ENCODE results near the gene TMEM191C.
A peak's percentile ranks its signal among the peaks of the same experiment; 100 is the strongest.
"Not testable (repeated sequence)": the region's sequence is repeated elsewhere in the genome, so short reads cannot be mapped to it uniquely, and the experiment has no call there.

TMEM191C gene

GRCh38 chr22:21450320-21450831 is 16.8 kb upstream of the TMEM191C start:
- Histone ChIP-seq H3K4me2 (ENCODE audit: low read length, poor library complexity, severe bottlenecking) (no peak overlapping the region), H2AK5ac (ENCODE audit: low read length, severe bottlenecking) (no peak overlapping the region), H4K91ac (ENCODE audit: low read length) (no peak overlapping the region), H3K18ac (ENCODE audit: low read depth in 1 of 2, low read length in 2 of 2) (no peak overlapping the region), H2AFZ (ENCODE audit: low read depth, low read length) (no peak overlapping the region), H3K4ac (ENCODE audit: low read depth in 1 of 2, low read length in 2 of 2) (no peak overlapping the region), H2BK120ac (ENCODE audit: low read depth, low read length) (no peak overlapping the region), H3K36me3 (ENCODE audit: control insufficient read depth in 1 of 2, insufficient read depth in 2 of 2, low read depth in 1 of 2, low read length in 2 of 2) (peaks cover 12 to 35% of the 10 kb centered on the region in 2 experiments), H3K27ac (ENCODE audit: low read length, poor library complexity, severe bottlenecking) (no peak overlapping the region), H3K79me1 (replicated peaks; ENCODE audit: low read length, poor library complexity, severe bottlenecking) (peaks cover 43% of the 10 kb centered on the region), H3K23ac (ENCODE audit: low read length in 2 of 2) (no peak overlapping the region), H3K14ac (ENCODE audit: low read length in 2 of 2) (no peak overlapping the region), H3K9ac (ENCODE audit: low read length) (no peak overlapping the region), H3K4me3 (ENCODE audit: insufficient read depth in 1 of 2, low read depth in 1 of 2, low read length in 2 of 2) (no peak overlapping the region), H2BK5ac (ENCODE audit: low read depth, low read length, poor library complexity, severe bottlenecking) (no peak overlapping the region), H3K27me3 (ENCODE audit: control insufficient read depth in 1 of 2, insufficient read depth in 1 of 2, low read length in 2 of 2) (no peaks in the 10 kb centered on the region), H3K9me3 (ENCODE audit: control insufficient read depth, low read length) (no peaks in the 10 kb centered on the region), H3K4me1 (ENCODE audit: control insufficient read depth, insufficient read depth, low read depth, low read length) (peaks cover 13% of the 10 kb centered on the region), H4K8ac (ENCODE audit: low read length) (no peak overlapping the region), H2BK15ac (ENCODE audit: low read depth, poor library complexity, severe bottlenecking) (no peak overlapping the region), H2BK12ac (ENCODE audit: low read length in 2 of 2) (no peak overlapping the region)
- DNase-seq, result no peak
- WGBS, result 83% methylated on average over 18 of the region's 19 CpGs

- Histone ChIP-seq H3K4me1 (ENCODE audit: control insufficient read depth, insufficient read depth, low read depth, low read length) (peaks cover 19% of the 10 kb centered on the region), H4K91ac (ENCODE audit: low read length) (no peak overlapping the region), H3K9ac (ENCODE audit: low read length) (no peak overlapping the region), H2AK5ac (ENCODE audit: low read length, severe bottlenecking) (no peak overlapping the region), H3K27me3 (ENCODE audit: control insufficient read depth in 1 of 2, insufficient read depth in 1 of 2, low read length in 2 of 2) (no peaks in the 10 kb centered on the region), H2BK5ac (ENCODE audit: low read depth, low read length, poor library complexity, severe bottlenecking) (no peak overlapping the region), H3K18ac (ENCODE audit: low read depth in 1 of 2, low read length in 2 of 2) (no peak overlapping the region), H3K9me3 (ENCODE audit: control insufficient read depth, low read length) (no peaks in the 10 kb centered on the region), H2AFZ (ENCODE audit: low read depth, low read length) (no peak overlapping the region), H2BK15ac (ENCODE audit: low read depth, poor library complexity, severe bottlenecking) (no peak overlapping the region), H3K4me3 (ENCODE audit: insufficient read depth in 1 of 2, low read depth in 1 of 2, low read length in 2 of 2) (no peak overlapping the region), H2BK120ac (ENCODE audit: low read depth, low read length) (no peak overlapping the region), H3K27ac (ENCODE audit: low read length, poor library complexity, severe bottlenecking) (no peak overlapping the region), H3K4me2 (ENCODE audit: low read length, poor library complexity, severe bottlenecking) (no peak overlapping the region), H4K8ac (ENCODE audit: low read length) (no peak overlapping the region), H3K79me1 (replicated peaks; ENCODE audit: low read length, poor library complexity, severe bottlenecking) (peaks cover 38% of the 10 kb centered on the region), H3K23ac (ENCODE audit: low read length in 2 of 2) (no peak overlapping the region), H3K14ac (ENCODE audit: low read length in 2 of 2) (no peak overlapping the region), H2BK12ac (ENCODE audit: low read length in 2 of 2) (no peak overlapping the region), H3K36me3 (ENCODE audit: control insufficient read depth in 1 of 2, insufficient read depth in 2 of 2, low read depth in 1 of 2, low read length in 2 of 2) (peaks cover 12 to 30% of the 10 kb centered on the region in 2 experiments), H3K4ac (ENCODE audit: low read depth in 1 of 2, low read length in 2 of 2) (no peak overlapping the region)
- 95% methylated on average over 9 of the region's 9 CpGs for WGBS
- DNase-seq, result no peak
Measured at GRCh38 chr22:21450858-21451353, 16.3 kb upstream of the TMEM191C start.

- Histone ChIP-seq H4K8ac (ENCODE audit: low read length) (no peak overlapping the region), H3K4me3 (ENCODE audit: insufficient read depth in 1 of 2, low read depth in 1 of 2, low read length in 2 of 2) (no peak overlapping the region), H2BK5ac (ENCODE audit: low read depth, low read length, poor library complexity, severe bottlenecking) (no peak overlapping the region), H2BK15ac (ENCODE audit: low read depth, poor library complexity, severe bottlenecking) (no peak overlapping the region), H3K14ac (ENCODE audit: low read length in 2 of 2) (peak overlapping the region in 1 of 2 experiments; percentile 49), H3K4me1 (ENCODE audit: control insufficient read depth, insufficient read depth, low read depth, low read length) (peaks cover 19% of the 10 kb centered on the region), H3K27ac (ENCODE audit: low read length, poor library complexity, severe bottlenecking) (no peak overlapping the region), H3K9ac (ENCODE audit: low read length) (no peak overlapping the region), H3K23ac (ENCODE audit: low read length in 2 of 2) (no peak overlapping the region), H2BK120ac (ENCODE audit: low read depth, low read length) (no peak overlapping the region), H3K9me3 (ENCODE audit: control insufficient read depth, low read length) (no peaks in the 10 kb centered on the region), H3K36me3 (ENCODE audit: control insufficient read depth in 1 of 2, insufficient read depth in 2 of 2, low read depth in 1 of 2, low read length in 2 of 2) (peaks cover 4 to 21% of the 10 kb centered on the region in 2 experiments), H3K4ac (ENCODE audit: low read depth in 1 of 2, low read length in 2 of 2) (no peak overlapping the region), H3K4me2 (ENCODE audit: low read length, poor library complexity, severe bottlenecking) (no peak overlapping the region), H2AK5ac (ENCODE audit: low read length, severe bottlenecking) (no peak overlapping the region), H2AFZ (ENCODE audit: low read depth, low read length) (no peak overlapping the region), H4K91ac (ENCODE audit: low read length) (peak overlapping the region; percentile 20), H3K18ac (ENCODE audit: low read depth in 1 of 2, low read length in 2 of 2) (peak overlapping the region in 1 of 2 experiments; percentile 37), H3K79me1 (replicated peaks; ENCODE audit: low read length, poor library complexity, severe bottlenecking) (peaks cover 33% of the 10 kb centered on the region), H2BK12ac (ENCODE audit: low read length in 2 of 2) (no peak overlapping the region), H3K27me3 (ENCODE audit: control insufficient read depth in 1 of 2, insufficient read depth in 1 of 2, low read length in 2 of 2) (no peaks in the 10 kb centered on the region)
- WGBS, result 88% methylated on average over 7 of the region's 7 CpGs
- DNase-seq, result no peak
Measured at GRCh38 chr22:21451545-21452520, 15.4 kb upstream of the TMEM191C start.

GRCh38 chr22:21452666-21453065 is 14.5 kb upstream of the TMEM191C start:
- WGBS, result 96% methylated on average over 4 of the region's 4 CpGs
- DNase-seq; H3K4me2 ChIP-seq (ENCODE audit: low read length, poor library complexity, severe bottlenecking): not testable (repeated sequence)

More at GRCh38 chr22:21452666-21453065, 14.5 kb upstream of the TMEM191C start:
- not testable (repeated sequence) for H3K4ac ChIP-seq (ENCODE audit: low read depth in 1 of 2, low read length in 2 of 2); H3K18ac ChIP-seq (ENCODE audit: low read depth in 1 of 2, low read length in 2 of 2); H3K27me3 ChIP-seq (ENCODE audit: control insufficient read depth in 1 of 2, insufficient read depth in 1 of 2, low read length in 2 of 2); H3K9ac ChIP-seq (ENCODE audit: low read length); H3K27ac ChIP-seq (ENCODE audit: low read length, poor library complexity, severe bottlenecking); H2BK120ac ChIP-seq (ENCODE audit: low read depth, low read length); H2BK12ac ChIP-seq (ENCODE audit: low read length in 2 of 2); H4K8ac ChIP-seq (ENCODE audit: low read length); H2BK15ac ChIP-seq (ENCODE audit: low read depth, poor library complexity, severe bottlenecking); H3K9me3 ChIP-seq (ENCODE audit: control insufficient read depth, low read length); H3K23ac ChIP-seq (ENCODE audit: low read length in 2 of 2); H3K14ac ChIP-seq (ENCODE audit: low read length in 2 of 2); H2BK5ac ChIP-seq (ENCODE audit: low read depth, low read length, poor library complexity, severe bottlenecking); H3K4me3 ChIP-seq (ENCODE audit: insufficient read depth in 1 of 2, low read depth in 1 of 2, low read length in 2 of 2); H4K91ac ChIP-seq (ENCODE audit: low read length); H2AK5ac ChIP-seq (ENCODE audit: low read length, severe bottlenecking); H2AFZ ChIP-seq (ENCODE audit: low read depth, low read length)
- Histone ChIP-seq H3K36me3 (ENCODE audit: control insufficient read depth in 1 of 2, insufficient read depth in 2 of 2, low read depth in 1 of 2, low read length in 2 of 2) (peaks cover 0 to 12% of the 10 kb centered on the region in 2 experiments), H3K79me1 (replicated peaks; ENCODE audit: low read length, poor library complexity, severe bottlenecking) (peaks cover 29% of the 10 kb centered on the region), H3K4me1 (ENCODE audit: control insufficient read depth, insufficient read depth, low read depth, low read length) (peaks cover 19% of the 10 kb centered on the region)

Data from mesenchymal stem cell (in vitro differentiated cells and primary cell).